MCF 10A (cell line): ENCODE results near the gene TXNDC5. TPM values are rescaled to one million over a fixed set of nuclear protein-coding genes. Genes with fewer than 3 reads are reported as not detected.
A peak's percentile ranks its signal among the peaks of the same experiment; 100 is the strongest.

ENCODE experiments used
- BruUV-seq: library from RNA; stranded (reverse); fragments of 400-500 nt; replicated peaks from 2 replicates; lab custom pipeline; 2021; lab: Mats Ljungman, UMichigan
- CTCF ChIA-PET: fragments of 300-600 bp; sonication (Branson Sonifier 250); formaldehyde crosslinking; extraction: SDS; loops from one replicate; lab custom pipeline; 2021; ENCODE audit warnings: antibody characterized with exemption, inconsistent platforms; lab: Yijun Ruan, JAX
- POLR2A ChIA-PET: fragments of 300-600, 350-650 bp; sonication (Branson Sonifier 250); formaldehyde crosslinking; extraction: SDS; loops from one replicate; lab custom pipeline; 2020; ENCODE audit warnings: antibody characterized with exemption, inconsistent platforms; lab: Yijun Ruan, JAX
- DNase-seq: peaks from one replicate; pipeline ENCODE4 v3.0.0-alpha.2; 2018; ENCODE audit not compliant: unreplicated experiment
- H3K27ac Mint-ChIP-seq: one replicate; pipeline ENCODE4 v1.8.0; 2022; ENCODE audit warnings: mild to moderate bottlenecking, low read depth, mixed read lengths; ENCODE audit not compliant: unreplicated experiment
- H3K27me3 Mint-ChIP-seq: one replicate; pipeline ENCODE4 v1.8.0; 2022; ENCODE audit warnings: mixed read lengths; ENCODE audit not compliant: insufficient read depth, unreplicated experiment
- H3K36me3 Mint-ChIP-seq: one replicate; pipeline ENCODE4 v1.8.0; 2022; ENCODE audit warnings: mild to moderate bottlenecking, moderate library complexity, mixed read lengths; ENCODE audit not compliant: insufficient read depth, unreplicated experiment
- H3K4me1 Mint-ChIP-seq: one replicate; pipeline ENCODE4 v1.8.0; 2022; ENCODE audit warnings: mixed read lengths; ENCODE audit not compliant: insufficient read depth, unreplicated experiment
- H3K4me3 Mint-ChIP-seq: one replicate; pipeline ENCODE4 v1.8.0; 2022; ENCODE audit warnings: mild to moderate bottlenecking, moderate library complexity, mixed read lengths; ENCODE audit not compliant: unreplicated experiment
- H3K9me3 Mint-ChIP-seq: one replicate; pipeline ENCODE4 v1.8.0; 2022; ENCODE audit warnings: mixed read lengths; ENCODE audit not compliant: unreplicated experiment
- intact Hi-C: fragments of 100-400 bp; cut with micrococcal nuclease; formaldehyde crosslinking; loops from 2 replicates; pipeline ENCODE4 v1.14.1; 2022
- total RNA-seq: library from RNA; stranded (reverse); gene quantifications from 2 replicates; pipeline ENCODE4 v1.2.3, GENCODE V29; 2022
- TF ChIP-seq, protein P1 (sequence below): fragments of 200-600 bp; IDR thresholded peaks from one replicate; pipeline ENCODE4 v1.8.0; 2022; ENCODE audit warnings: antibody characterized with exemption, mild to moderate bottlenecking; ENCODE audit not compliant: unreplicated experiment

The TXNDC5 gene
- total RNA-seq, 1 experiment from 2014 or later: 195 TPM

DNA sequence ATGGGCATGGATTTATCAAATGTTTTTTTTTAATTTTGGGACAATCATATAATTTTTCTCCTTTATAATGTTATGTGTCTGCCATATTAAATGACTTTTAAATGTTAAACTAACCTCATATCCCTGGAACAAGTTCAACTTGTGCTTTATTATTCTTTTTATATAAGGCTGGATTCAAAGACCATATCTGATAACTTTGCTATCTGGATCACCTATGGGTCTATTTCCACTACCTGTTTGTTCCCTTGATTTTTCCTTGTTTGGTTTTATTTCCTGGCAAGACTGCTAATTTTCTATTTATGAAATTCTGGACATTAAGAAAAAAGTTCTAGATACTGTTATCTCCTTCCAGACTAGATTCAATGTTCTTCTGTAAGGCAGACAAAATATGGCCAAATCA, 58.8 kb downstream of the TXNDC5 start:
- Mint-ChIP-seq H3K27me3 (no peaks in the 10 kb centered on the region), H3K36me3 (no peaks in the 10 kb centered on the region), H3K4me3 (no peak overlapping the region), H3K4me1 (no peaks in the 10 kb centered on the region), H3K9me3 (no peaks in the 10 kb centered on the region), H3K27ac (no peak overlapping the region)
- intact Hi-C loops: no loop called here
- BruUV-seq: no TSS peak
- no peak for DNase-seq
- ChIA-PET POLR2A (no interaction called here), CTCF (no interaction called here)
- TF ChIP-seq, protein P1, sequence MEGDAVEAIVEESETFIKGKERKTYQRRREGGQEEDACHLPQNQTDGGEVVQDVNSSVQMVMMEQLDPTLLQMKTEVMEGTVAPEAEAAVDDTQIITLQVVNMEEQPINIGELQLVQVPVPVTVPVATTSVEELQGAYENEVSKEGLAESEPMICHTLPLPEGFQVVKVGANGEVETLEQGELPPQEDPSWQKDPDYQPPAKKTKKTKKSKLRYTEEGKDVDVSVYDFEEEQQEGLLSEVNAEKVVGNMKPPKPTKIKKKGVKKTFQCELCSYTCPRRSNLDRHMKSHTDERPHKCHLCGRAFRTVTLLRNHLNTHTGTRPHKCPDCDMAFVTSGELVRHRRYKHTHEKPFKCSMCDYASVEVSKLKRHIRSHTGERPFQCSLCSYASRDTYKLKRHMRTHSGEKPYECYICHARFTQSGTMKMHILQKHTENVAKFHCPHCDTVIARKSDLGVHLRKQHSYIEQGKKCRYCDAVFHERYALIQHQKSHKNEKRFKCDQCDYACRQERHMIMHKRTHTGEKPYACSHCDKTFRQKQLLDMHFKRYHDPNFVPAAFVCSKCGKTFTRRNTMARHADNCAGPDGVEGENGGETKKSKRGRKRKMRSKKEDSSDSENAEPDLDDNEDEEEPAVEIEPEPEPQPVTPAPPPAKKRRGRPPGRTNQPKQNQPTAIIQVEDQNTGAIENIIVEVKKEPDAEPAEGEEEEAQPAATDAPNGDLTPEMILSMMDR: no peak

DNA sequence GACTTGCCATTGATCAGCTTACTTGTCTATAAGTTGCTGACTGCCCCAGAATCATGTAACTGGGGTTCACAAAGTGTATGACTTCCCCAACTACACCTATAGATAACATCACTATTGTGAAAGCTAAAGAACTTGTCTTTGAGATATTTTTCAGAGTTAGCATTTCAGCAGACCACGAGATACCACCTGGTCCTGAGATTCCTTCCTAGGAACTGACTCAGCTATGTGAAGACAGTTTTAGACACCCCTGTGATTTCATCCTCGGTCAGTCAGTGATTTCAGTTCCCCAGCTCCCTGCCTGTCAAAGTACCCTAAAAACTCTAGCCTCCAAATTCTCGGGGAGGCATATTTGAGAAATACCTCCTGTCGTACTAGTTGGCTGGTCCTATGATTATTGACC, 62.4 kb downstream of the TXNDC5 start:
- no peak overlapping the region for H3K27ac Mint-ChIP-seq
- DNase-seq: no peak
- BruUV-seq: no TSS peak
- intact Hi-C loops: no loop called here
- no peaks in the 10 kb centered on the region for H3K4me1 Mint-ChIP-seq
- H3K27me3 Mint-ChIP-seq: no peaks in the 10 kb centered on the region
- ChIA-PET CTCF (no interaction called here), POLR2A (interaction anchor here (0.7 to 0.9 kb wide), 2 partner anchors 15 to 87 kb away, joined by 3 read pairs; no protein-coding TSS in a partner anchor)
- no peaks in the 10 kb centered on the region for H3K9me3 Mint-ChIP-seq
- no peak overlapping the region for H3K4me3 Mint-ChIP-seq
- TF ChIP-seq, protein P1: no peak
- no peaks in the 10 kb centered on the region for H3K36me3 Mint-ChIP-seq

DNA sequence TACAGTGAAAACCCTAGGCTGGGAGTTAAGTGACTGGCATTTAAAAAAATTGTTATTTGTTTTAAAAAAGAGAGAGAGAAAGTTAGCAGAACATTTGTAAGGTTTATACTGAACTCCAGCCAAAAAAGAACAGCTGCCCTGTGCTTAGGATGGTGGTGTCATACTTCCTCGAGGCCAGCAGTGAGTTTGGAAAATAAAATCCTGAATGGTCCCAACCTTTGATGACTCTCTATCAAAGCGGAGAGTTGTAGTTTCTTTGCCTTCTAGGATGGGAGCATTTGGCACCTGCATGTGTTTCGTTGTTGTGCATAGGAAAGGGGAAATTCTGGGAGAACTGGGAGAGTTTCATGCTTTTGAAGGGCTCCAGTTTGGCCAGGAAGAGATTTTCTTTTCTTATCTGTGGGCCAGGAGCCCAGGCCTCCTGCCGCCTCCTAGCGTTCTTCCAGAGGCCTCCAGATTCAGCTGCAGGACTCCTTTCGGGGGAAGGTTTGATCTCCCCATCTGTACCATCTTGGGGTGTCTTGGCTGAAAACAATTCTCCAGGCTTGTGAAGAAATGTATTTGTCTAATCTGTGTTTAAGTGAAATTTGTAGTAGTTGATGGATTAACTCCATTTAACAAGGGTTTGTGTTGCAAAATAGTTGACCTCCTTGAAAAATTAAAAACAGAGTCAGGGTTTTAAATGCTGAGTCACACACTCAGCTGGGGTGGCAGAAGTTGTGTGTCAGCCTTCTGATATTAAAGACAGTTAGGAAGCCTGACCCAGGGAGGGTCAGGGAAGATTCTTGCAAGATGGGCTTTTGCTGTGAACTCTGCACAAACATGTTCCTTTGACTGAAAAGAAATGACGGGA, 63.4 kb downstream of the TXNDC5 start:
- POLR2A ChIA-PET: interaction anchor here (0.6 to 0.9 kb wide), 2 partner anchors 9 to 14 kb away, joined by 3 read pairs; no protein-coding TSS in a partner anchor
- CTCF ChIA-PET: no interaction called here
- TF ChIP-seq, protein P1: no peak
- intact Hi-C loops: no loop called here
- Mint-ChIP-seq H3K4me1 (peaks cover under 1% of the 10 kb centered on the region), H3K36me3 (no peaks in the 10 kb centered on the region), H3K27ac (no peak overlapping the region), H3K27me3 (no peaks in the 10 kb centered on the region), H3K4me3 (no peak overlapping the region), H3K9me3 (no peaks in the 10 kb centered on the region)
- BruUV-seq: no TSS peak
- peak; percentile 13 for DNase-seq

DNA sequence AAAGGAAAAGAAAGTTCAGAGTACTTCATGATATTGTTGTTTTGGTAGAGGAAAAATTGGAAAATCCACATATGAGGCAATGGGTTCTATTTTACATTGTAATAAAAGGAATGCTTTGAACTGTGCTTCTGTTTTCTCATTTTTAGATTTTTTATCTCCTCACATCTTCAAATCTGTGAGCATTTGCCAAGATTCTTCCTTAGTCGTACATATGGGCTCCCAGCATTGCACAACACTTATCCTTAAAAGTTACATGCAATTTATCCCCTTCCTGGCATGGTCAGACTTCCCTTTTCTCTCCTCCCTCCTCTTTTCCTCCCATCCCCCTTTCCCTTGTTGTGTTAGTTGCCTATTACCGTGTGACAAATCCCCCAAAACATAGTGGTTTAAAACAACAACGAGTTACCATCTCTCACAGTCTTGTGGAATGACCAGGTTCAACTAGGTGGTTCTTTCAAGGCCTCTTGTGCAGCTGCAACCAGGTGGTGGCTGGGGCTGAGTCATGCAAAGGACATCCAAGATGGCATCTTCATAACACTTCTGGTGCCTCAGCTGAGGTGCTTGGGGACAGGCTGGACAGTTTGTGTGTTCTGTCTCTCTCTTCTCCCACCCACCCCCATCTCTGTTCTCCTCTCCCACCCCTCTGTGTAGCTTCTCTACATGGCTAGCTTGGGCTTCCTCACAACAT, 68.7 kb downstream of the TXNDC5 start:
- ChIA-PET POLR2A (no interaction called here), CTCF (interaction anchor here (1.0 kb wide), 1 partner anchor 9 kb away, joined by 4 read pairs; no protein-coding TSS in a partner anchor)
- peaks cover 12% of the 10 kb centered on the region for H3K4me1 Mint-ChIP-seq

More for the DNA sequence above, 68.7 kb downstream of the TXNDC5 start:
- Mint-ChIP-seq H3K4me3 (no peak overlapping the region), H3K9me3 (no peaks in the 10 kb centered on the region), H3K36me3 (no peaks in the 10 kb centered on the region), H3K27ac (no peak overlapping the region), H3K27me3 (no peaks in the 10 kb centered on the region)
- no peak for DNase-seq
- intact Hi-C loops: no loop called here
- TF ChIP-seq, protein P1: no peak
- no TSS peak for BruUV-seq
